HepG2 (cell line): ENCODE data around the gene NCOA6. TPM values are rescaled to one million over a fixed set of nuclear protein-coding genes. Genes with fewer than 3 reads are reported as not detected.

Experiments used
- ARID4A ChIP-seq: sonication (generic); formaldehyde crosslinking; IDR thresholded peaks from 2 replicates; pipeline ENCODE4 v1.5.0; 2020; ENCODE audit warnings: mild to moderate bottlenecking, missing genetic modification reagents, borderline replicate concordance
- ZFP62 ChIP-seq: sonication (generic); formaldehyde crosslinking; IDR thresholded peaks from 2 replicates; pipeline ENCODE4 v1.4.0; 2020; ENCODE audit warnings: missing genetic modification reagents
- ZNF407 ChIP-seq: sonication (generic); formaldehyde crosslinking; IDR thresholded peaks from one replicate; pipeline ENCODE4 v1.5.1; 2020; ENCODE audit warnings: mild to moderate bottlenecking, missing genetic modification reagents; ENCODE audit errors: not compliant biosample characterization
- ZSCAN20 ChIP-seq: sonication (generic); formaldehyde crosslinking; IDR thresholded peaks from 2 replicates; pipeline ENCODE4 v1.4.0; 2020; ENCODE audit warnings: missing genetic modification reagents, mild to moderate bottlenecking, borderline replicate concordance
- polyA plus RNA-seq, 8 experiments: library from polyadenylated mRNA; depleted of rRNA in 3 of 8; stranded (reverse) in 7 of 8; unstranded in 1 of 8; fragments of >200 nt; fragmentation: Illumina TruSeq in 4 of 8; extraction: Trizol in 4 of 8; gene quantifications; 2 replicates each; pipeline versions ENCODE4 v1.2.1 to v1.2.3, GENCODE V29; 2011 to 2016; ENCODE audit warnings: low read depth in 4 of 8, missing spikeins in 1 of 8, mixed read lengths in 1 of 8; ENCODE audit not compliant: insufficient read depth in 1 of 8
- total RNA-seq, 5 experiments: library from RNA; depleted of rRNA; stranded (reverse); fragments of >200 nt; fragmentation: Illumina TruSeq; extraction: Trizol; gene quantifications; 2 replicates each; pipeline ENCODE4 v1.2.3, GENCODE V29; 2016; ENCODE audit warnings: low read depth in 1 of 5
- TF ChIP-seq, protein P1 (sequence below): sonication (generic); formaldehyde crosslinking; IDR thresholded peaks from 2 replicates; pipeline ENCODE4 v1.4.0; 2020; ENCODE audit warnings: missing genetic modification reagents
- TF ChIP-seq, protein P2 (sequence below): sonication (generic); formaldehyde crosslinking; IDR thresholded peaks from 2 replicates; pipeline ENCODE4 v1.4.0; 2020; ENCODE audit warnings: missing genetic modification reagents

The NCOA6 gene
- total and polyA plus RNA-seq, 2 of the 13 experiments (the other 11 are each of a cell fraction or from before 2014, with no cell fraction given): 11.2 to 29.3 TPM

DNA sequence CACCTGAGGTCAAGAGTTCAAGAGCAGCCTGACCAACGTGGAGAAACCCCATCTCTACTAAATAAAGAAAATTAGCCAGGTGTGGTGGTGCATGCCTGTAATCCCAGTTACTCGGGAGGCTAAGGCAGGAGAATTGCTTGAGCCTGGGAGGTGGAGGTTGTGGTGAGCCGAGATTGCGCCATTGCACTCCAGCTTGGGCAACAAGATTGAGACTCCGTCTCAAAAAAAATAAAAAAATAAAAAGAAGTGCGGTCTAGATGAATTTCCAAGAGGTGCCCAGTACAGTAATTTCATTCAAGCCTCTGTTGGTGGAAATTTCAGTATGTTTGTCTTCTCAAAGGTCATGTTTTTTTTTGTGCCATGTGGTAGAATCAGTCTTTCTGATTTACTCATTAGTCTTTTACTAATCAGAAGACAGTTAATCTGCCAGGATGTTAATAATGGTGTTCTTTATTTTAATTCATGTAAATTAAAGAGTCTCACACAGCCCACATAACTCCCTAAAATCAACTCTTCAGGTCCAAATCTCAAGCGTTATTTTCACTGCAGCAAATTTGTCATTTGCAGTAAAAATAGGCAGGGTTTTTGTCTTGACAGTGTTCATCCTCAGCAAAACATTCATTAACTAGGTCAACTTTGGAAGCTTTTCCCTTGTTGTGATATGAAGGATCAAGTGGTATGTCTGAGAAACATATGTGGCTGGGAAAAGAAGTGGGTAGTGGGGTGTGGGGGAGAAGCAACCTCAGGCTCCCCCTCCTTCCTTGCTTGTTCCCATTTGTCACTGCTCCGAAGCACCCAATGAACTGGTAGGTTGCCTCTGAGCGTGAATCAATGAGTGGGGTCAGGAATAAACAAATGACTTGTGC is 108.0 kb downstream of the NCOA6 start (continued):
- TF ChIP-seq ARID4A (no peak), ZSCAN20 (no peak), ZNF407 (no peak), ZFP62 (CRISPR knock-in tag) (no peak)
- TF ChIP-seq, protein P1, sequence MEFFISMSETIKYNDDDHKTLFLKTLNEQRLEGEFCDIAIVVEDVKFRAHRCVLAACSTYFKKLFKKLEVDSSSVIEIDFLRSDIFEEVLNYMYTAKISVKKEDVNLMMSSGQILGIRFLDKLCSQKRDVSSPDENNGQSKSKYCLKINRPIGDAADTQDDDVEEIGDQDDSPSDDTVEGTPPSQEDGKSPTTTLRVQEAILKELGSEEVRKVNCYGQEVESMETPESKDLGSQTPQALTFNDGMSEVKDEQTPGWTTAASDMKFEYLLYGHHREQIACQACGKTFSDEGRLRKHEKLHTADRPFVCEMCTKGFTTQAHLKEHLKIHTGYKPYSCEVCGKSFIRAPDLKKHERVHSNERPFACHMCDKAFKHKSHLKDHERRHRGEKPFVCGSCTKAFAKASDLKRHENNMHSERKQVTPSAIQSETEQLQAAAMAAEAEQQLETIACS (CRISPR knock-in tag): no peak
- TF ChIP-seq, protein P2, sequence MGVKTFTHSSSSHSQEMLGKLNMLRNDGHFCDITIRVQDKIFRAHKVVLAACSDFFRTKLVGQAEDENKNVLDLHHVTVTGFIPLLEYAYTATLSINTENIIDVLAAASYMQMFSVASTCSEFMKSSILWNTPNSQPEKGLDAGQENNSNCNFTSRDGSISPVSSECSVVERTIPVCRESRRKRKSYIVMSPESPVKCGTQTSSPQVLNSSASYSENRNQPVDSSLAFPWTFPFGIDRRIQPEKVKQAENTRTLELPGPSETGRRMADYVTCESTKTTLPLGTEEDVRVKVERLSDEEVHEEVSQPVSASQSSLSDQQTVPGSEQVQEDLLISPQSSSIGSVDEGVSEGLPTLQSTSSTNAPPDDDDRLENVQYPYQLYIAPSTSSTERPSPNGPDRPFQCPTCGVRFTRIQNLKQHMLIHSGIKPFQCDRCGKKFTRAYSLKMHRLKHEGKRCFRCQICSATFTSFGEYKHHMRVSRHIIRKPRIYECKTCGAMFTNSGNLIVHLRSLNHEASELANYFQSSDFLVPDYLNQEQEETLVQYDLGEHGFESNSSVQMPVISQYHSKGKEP (CRISPR knock-in tag): no peak
